GOT3 (cell line): ENCODE data around the gene PDLIM5.
"Not testable (repeated sequence)": the region's sequence is repeated elsewhere in the genome, so short reads cannot be mapped to it uniquely, and the experiment has no call there.

Experiments
- DNase-seq: peaks from one replicate; lab custom pipeline; 2025; ENCODE audit warnings: mixed read lengths; lab: John Stamatoyannopoulos, UW

The PDLIM5 gene

GRCh38 chr4:94462572-94462971, 10.8 kb downstream of the PDLIM5 start:
- DNase-seq: no peak

- no peak for DNase-seq
Measured at GRCh38 chr4:94463771-94464170, 12.0 kb downstream of the PDLIM5 start.

- DNase-seq: no peak
Measured at GRCh38 chr4:94466371-94466770, 14.6 kb downstream of the PDLIM5 start.

- no peak for DNase-seq
Measured at GRCh38 chr4:94466923-94467322, 15.2 kb downstream of the PDLIM5 start.

GRCh38 chr4:94468093-94468769, 16.5 kb downstream of the PDLIM5 start:
- no peak for DNase-seq

GRCh38 chr4:94469221-94469784, 17.6 kb downstream of the PDLIM5 start:
- DNase-seq: no peak

GRCh38 chr4:94470132-94470531, 18.4 kb downstream of the PDLIM5 start:
- DNase-seq: no peak

- not testable (repeated sequence) for DNase-seq
Measured at GRCh38 chr4:94470782-94471181, 19.0 kb downstream of the PDLIM5 start.

- no peak for DNase-seq
Measured at GRCh38 chr4:94472056-94472826, 20.5 kb downstream of the PDLIM5 start.

- no peak for DNase-seq
Measured at GRCh38 chr4:94475050-94475449, 23.3 kb downstream of the PDLIM5 start.

- DNase-seq: no peak
Measured at GRCh38 chr4:94475794-94476193, 24.1 kb downstream of the PDLIM5 start.

- DNase-seq: no peak
Measured at GRCh38 chr4:94477227-94477626, 25.5 kb downstream of the PDLIM5 start.

GRCh38 chr4:94478805-94479204, 27.1 kb downstream of the PDLIM5 start:
- DNase-seq: not testable (repeated sequence)

- DNase-seq: no peak
Measured at GRCh38 chr4:94479358-94480141, 27.8 kb downstream of the PDLIM5 start.

GRCh38 chr4:94480362-94480951, 28.7 kb downstream of the PDLIM5 start:
- DNase-seq: no peak

GRCh38 chr4:94483895-94484294, 32.2 kb downstream of the PDLIM5 start:
- DNase-seq: no peak

- DNase-seq: no peak
Measured at GRCh38 chr4:94484818-94485217, 33.1 kb downstream of the PDLIM5 start.

- no peak for DNase-seq
Measured at GRCh38 chr4:94486372-94486801, 34.6 kb downstream of the PDLIM5 start.

- DNase-seq: no peak
Measured at GRCh38 chr4:94488670-94489069, 36.9 kb downstream of the PDLIM5 start.

GRCh38 chr4:94489098-94489497, 37.4 kb downstream of the PDLIM5 start:
- DNase-seq: no peak

- no peak for DNase-seq
Measured at GRCh38 chr4:94490437-94490836, 38.7 kb downstream of the PDLIM5 start.

GRCh38 chr4:94491322-94491721, 39.6 kb downstream of the PDLIM5 start:
- DNase-seq: no peak
